ENCODE results near the gene DHX35. TPM values are rescaled to one million over a fixed set of nuclear protein-coding genes. Genes with fewer than 3 reads are reported as not detected.

DHX35 gene
- total and polyA plus RNA-seq, 2 of the 4 experiments (the other 2 are of a cell fraction) = 9.1 to 13.5 TPM

GRCh38 chr20:39009348-39009747, 47.2 kb downstream of the DHX35 start:
- no peak overlapping the region for H3K56ac ChIP-seq (ENCODE audit: extremely low read depth, insufficient read depth, low read length)
- no peak overlapping the region for H2BK15ac ChIP-seq (ENCODE audit: low read depth, low read length)
- POLR2A ChIA-PET (ENCODE audit: unreplicated experiment) = no interaction called here
- no peak overlapping the region for H2BK20ac ChIP-seq (ENCODE audit: low read depth, low read length)
- TF ChIP-seq CHD1 (IDR thresholded peaks at IDR 0.05; ENCODE audit: low read depth, low read length) (no peak), MAZ (IDR thresholded peaks at IDR 0.05; ENCODE audit: borderline replicate concordance, low read depth, low read length) (no peak), NFE2L2 (IDR thresholded peaks at IDR 0.05; ENCODE audit: low read depth, low read length) (no peak), FOS (IDR thresholded peaks at IDR 0.05; ENCODE audit: low read depth, low read length) (no peak), USF2 (IDR thresholded peaks at IDR 0.05; ENCODE audit: low read depth, low read length) (no peak), RAD21 (IDR thresholded peaks at IDR 0.05; ENCODE audit: low read length) (no peak), CTCF (conservative IDR thresholded peaks at IDR 0.05; ENCODE audit: low read depth, low read length) (no peak), SMC3 (IDR thresholded peaks at IDR 0.05; ENCODE audit: low read depth, low read length) (no peak), BHLHE40 (IDR thresholded peaks at IDR 0.05; ENCODE audit: low read depth, low read length) (no peak), CEBPB (IDR thresholded peaks at IDR 0.05; ENCODE audit: low read depth, low read length) (no peak), POLR2A (IDR thresholded peaks at IDR 0.05; ENCODE audit: low read depth, low read length) (no peak), ELK1 (IDR thresholded peaks at IDR 0.05; ENCODE audit: borderline replicate concordance, low read depth, low read length) (no peak), MXI1 (IDR thresholded peaks at IDR 0.05; ENCODE audit: borderline replicate concordance, low read depth, low read length) (no peak)
- H3K79me1 ChIP-seq (ENCODE audit: low read depth in 1 of 2, low read length in 2 of 2) = peaks cover 0 to 9% of the 10 kb centered on the region in 2 experiments; a peak in 2 of 4 replicates
- dilution Hi-C loops (cut with HindIII; ENCODE audit: low sequenced_read_pairs, unreplicated experiment) = no loop called here
- no peak overlapping the region for H3K9ac ChIP-seq (ENCODE audit: low read depth, low read length)
- no peak for DNase-seq
- no peaks in the 10 kb centered on the region for H3K4me1 ChIP-seq (ENCODE audit: control insufficient read depth, insufficient read depth, low read length)
- no peak for ATAC-seq (ENCODE audit: low read depth)
- H3K9me1 ChIP-seq (ENCODE audit: insufficient read depth, low read length) = peaks cover 10% of the 10 kb centered on the region
- H3K4me3 ChIP-seq (ENCODE audit: insufficient read depth, low read depth, low read length) = no peak overlapping the region
- no peak overlapping the region for H3K27ac ChIP-seq (ENCODE audit: insufficient read depth, low read length)
- H4K5ac ChIP-seq (ENCODE audit: low read depth, low read length) = no peak overlapping the region
- no peak overlapping the region for H3K14ac ChIP-seq (replicated peaks; ENCODE audit: low read depth, low read length)
- H3K23ac ChIP-seq (ENCODE audit: low read depth, low read length) = no peak overlapping the region
- H3K36me3 ChIP-seq (ENCODE audit: control insufficient read depth, insufficient read depth, low read length) = peaks cover 31% of the 10 kb centered on the region
- H3K27me3 ChIP-seq (ENCODE audit: control insufficient read depth, insufficient read depth, low read length) = no peaks in the 10 kb centered on the region
- WGBS, 2 experiments (ENCODE audit: extremely low coverage in 2 of 2, insufficient read length in 1 of 2) = no CpG with 5 or more reads among the region's 1 CpG
- H3K4me2 ChIP-seq (ENCODE audit: low read depth, low read length) = no peak overlapping the region
- BruUV-seq (replicated peaks) = no TSS peak
- H3K18ac ChIP-seq (ENCODE audit: low read depth, low read length) = no peak overlapping the region
- CTCF ChIA-PET = no interaction called here
- intact Hi-C loops (cut with micrococcal nuclease) = no loop called here
- H3K4ac ChIP-seq (ENCODE audit: low read depth, low read length) = no peak overlapping the region
- in situ Hi-C loops (cut with MboI; ENCODE audit: low sequenced_read_pairs) = no loop called here
- no peak overlapping the region for H2BK120ac ChIP-seq (ENCODE audit: low read depth, low read length)
- H2AK5ac ChIP-seq (ENCODE audit: low read depth, low read length) = no peak overlapping the region
- no peak overlapping the region for H4K91ac ChIP-seq (ENCODE audit: insufficient read depth, low read depth, low read length)
- no peak overlapping the region for H2BK5ac ChIP-seq (ENCODE audit: low read depth, low read length, poor library complexity, severe bottlenecking)
- no peaks in the 10 kb centered on the region for H4K20me1 ChIP-seq (ENCODE audit: insufficient read depth, low read length)
- H3K9me3 ChIP-seq (ENCODE audit: control insufficient read depth, insufficient read depth, low read length) = no peaks in the 10 kb centered on the region
- H2AK9ac ChIP-seq (replicated peaks; ENCODE audit: low read depth, low read length, poor library complexity) = no peak overlapping the region
- H2AFZ ChIP-seq (replicated peaks; ENCODE audit: low read length, poor library complexity) = no peak overlapping the region
- no peak overlapping the region for H4K8ac ChIP-seq (ENCODE audit: low read depth in 2 of 2, low read length in 2 of 2)

Data from IMR-90 (cell line).